NCI-H345 (cell line): ENCODE results near the gene CLIC3.

Experiments
- DNase-seq: peaks from one replicate; lab custom pipeline; 2025; lab: John Stamatoyannopoulos, UW

The CLIC3 gene

DNA sequence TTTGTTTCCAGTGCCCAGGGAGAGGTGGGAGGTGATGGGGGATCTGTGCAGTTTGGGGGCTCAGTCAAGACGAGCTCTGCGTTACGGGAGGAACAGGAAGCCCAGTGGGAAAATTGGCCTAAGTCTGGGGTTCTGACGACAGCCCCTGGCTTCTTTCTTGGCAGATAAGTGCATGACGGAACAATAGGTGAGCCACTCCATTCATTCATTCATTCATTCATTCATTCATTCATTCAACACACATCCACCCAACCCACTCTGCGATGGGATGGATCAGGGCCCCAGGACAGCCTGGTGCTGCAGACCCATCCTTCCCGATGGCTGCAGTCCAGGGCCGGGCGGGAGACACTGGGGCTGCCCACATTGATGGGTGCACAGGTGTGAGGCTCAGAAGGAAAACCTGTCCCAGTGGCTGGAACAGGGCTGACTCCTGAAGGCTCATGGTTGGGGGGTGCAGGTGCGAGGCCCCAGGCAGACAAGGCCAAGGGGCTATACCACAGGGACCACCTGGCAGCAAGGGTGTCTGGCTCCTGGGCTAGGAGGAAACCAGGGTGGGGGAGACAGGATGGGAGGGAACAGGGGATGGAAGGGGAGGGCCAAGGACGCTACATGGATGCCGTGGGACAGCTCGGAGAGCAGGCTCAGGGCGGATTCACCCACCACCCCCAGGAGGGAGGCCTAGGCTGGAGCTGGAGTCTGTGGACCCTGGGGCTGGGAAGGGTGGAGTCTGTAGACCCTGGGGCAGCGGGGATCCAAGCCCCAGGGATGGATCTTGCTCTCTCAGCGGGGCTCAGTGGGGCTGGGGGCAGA lies 15.5 kb downstream of the CLIC3 start:
- no peak for DNase-seq

DNA sequence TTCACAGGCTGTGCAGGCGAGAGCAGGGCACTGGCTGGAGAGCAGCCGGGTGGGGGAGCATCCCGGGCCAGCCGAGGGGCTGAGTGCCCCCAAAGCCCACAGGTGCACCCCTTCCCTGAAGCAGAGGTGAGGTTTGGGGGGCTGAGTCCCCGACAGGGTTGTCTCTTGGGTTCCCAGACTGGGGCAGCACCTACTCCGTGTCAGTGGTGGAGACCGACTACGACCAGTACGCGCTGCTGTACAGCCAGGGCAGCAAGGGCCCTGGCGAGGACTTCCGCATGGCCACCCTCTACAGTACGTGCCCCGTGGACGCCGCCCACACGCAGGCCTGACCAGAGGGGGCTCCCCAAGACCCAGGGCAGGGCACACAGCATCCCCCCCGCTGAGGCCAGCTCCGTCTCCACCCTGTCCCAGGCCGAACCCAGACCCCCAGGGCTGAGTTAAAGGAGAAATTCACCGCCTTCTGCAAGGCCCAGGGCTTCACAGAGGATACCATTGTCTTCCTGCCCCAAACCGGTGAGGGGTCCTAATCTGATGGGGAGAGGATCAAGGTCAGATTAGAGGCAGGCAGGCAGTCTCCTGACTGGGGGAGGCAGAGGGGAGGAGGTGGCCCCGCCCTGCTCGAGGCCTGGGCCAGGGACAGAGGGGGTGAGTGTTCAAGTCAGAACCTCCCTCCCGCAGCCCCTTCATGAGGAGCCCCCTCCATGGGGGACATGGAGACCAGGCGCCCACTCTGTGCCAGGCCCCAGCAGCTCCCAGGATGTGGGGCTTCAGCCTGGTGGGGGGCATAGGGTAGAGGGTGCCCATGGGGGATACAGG lies 16.4 kb downstream of the CLIC3 start:
- no peak for DNase-seq

DNA sequence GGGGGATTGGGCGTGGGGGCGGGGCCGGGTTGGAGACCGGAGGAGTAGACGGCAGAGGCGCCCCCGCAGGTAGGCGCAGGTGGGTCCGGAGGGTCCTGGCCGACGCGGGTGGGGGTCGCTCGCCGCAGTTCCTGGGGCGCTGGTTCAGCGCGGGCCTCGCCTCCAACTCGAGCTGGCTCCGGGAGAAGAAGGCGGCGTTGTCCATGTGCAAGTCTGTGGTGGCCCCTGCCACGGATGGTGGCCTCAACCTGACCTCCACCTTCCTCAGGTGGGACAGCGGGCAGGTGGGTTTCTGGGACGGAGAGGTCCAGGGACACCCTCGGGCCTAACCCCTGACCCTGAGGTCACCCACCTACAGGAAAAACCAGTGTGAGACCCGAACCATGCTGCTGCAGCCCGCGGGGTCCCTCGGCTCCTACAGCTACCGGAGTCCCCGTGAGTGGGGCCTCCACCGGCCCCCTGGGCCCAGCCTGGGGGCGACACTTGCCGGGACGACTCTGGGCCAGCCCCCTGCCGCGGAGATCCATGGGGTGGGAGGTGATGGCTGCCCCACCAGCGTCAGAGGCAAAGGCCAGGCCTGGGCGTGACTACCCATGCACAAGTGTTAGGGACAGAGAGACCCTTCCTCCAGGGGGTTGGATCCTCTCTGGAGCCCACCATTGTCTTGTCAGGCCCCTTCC lies 17.4 kb downstream of the CLIC3 start:
- no peak for DNase-seq

DNA sequence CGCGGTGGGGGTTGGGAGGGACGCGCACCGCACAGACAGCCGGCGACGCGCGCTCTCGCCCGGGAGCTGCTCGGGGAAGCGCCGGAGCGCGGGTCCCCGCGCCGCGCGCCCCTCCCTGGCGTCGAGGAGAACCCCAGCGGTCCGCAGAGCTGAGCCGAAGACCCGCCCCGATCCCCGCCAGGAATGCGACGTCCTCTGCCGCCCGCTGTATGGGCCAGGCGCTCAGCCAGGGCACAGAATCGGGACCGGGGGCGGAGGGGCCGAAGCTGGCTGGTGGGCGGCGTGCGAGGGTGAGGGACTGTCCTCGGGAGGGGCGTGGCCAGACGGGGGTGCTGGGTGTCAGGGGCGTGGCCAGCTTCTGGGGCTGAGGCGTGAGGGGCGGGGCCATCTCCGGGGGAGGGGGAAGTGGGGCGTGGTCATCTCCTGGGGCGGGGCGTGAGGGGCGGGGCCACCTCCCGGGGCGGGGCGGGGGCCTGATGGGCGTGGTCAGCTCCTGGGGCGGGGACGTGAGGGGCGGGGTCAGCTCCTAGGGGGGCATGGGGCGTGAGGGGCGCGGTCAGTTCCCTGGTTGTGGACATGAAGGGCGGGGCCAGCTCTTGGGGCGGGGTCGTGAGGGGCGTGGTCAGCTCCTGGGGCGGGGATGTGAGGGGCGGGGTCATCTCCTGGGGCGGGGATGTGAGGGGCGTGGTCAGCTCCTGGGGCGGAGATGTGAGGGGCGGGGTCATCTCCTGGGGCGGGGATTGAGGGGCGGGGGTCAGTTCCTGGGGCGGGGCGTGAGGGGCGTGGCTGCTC lies 18.1 kb downstream of the CLIC3 start:
- peak; percentile 74 for DNase-seq

DNA sequence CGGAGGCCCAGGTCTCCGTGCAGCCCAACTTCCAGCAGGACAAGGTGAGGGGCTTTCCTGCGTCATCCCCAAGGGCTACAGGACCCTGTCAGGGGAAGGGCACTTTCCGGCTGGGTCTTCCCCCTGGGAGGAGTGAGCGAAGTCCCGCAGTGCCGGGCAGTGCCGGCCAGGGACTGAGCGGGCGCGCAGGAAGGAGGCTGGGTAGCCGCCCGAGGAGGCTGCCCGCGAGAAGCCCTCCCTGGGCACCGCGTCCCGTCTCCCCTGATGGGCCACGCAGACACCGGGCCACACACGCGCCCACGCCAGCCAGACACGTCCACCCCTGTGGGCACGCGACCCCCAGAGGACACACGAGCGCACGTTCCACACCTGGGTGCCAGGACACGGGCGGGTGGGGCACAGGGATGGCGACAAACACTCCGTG lies 18.7 kb downstream of the CLIC3 start:
- no peak for DNase-seq

DNA sequence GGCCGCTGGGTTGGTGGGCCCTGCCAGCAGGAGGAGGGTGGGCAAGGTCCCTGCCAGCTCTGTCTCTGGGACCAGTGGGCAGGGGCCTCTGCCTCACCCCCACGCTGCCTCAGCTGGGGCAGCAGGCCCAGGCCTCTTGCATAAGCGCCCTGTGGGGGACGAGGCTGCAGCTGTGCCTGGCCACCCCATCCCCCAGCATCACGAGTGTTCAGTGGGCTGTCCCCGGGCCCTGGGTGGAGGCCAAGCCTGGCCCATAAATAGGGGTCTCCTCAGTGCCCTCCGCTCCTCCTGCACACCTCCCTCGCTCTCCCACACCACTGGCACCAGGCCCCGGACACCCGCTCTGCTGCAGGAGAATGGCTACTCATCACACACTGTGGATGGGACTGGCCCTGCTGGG lies 19.1 kb downstream of the CLIC3 start, which contains the start of gene PTGDS:
Gene PTGDS, plus strand, starts transcription at position 282 of the 400 bp plus-strand sequence. Its CDS starts 75 bp downstream, at position 357.
- no peak for DNase-seq

DNA sequence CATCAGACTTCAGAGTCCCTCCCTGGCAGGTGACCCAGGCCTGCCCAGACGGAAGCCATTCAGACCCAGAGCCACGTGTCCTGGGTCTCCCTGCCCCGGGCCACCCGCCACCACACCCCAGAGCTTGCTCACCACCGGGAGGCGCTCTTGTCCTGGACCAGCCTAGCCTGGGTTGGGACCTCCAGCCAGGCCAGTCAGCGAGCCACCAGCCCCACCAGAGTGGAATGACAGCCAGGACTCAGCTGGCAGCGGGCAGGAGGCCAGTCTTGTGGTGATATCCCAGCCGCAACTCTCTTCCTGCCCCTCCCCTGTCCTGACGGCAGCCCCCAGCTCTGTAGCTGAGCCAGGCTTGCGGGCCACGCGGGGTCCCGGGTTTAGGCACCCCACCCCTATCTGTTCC lies 20.7 kb downstream of the CLIC3 start:
- DNase-seq: no peak

DNA sequence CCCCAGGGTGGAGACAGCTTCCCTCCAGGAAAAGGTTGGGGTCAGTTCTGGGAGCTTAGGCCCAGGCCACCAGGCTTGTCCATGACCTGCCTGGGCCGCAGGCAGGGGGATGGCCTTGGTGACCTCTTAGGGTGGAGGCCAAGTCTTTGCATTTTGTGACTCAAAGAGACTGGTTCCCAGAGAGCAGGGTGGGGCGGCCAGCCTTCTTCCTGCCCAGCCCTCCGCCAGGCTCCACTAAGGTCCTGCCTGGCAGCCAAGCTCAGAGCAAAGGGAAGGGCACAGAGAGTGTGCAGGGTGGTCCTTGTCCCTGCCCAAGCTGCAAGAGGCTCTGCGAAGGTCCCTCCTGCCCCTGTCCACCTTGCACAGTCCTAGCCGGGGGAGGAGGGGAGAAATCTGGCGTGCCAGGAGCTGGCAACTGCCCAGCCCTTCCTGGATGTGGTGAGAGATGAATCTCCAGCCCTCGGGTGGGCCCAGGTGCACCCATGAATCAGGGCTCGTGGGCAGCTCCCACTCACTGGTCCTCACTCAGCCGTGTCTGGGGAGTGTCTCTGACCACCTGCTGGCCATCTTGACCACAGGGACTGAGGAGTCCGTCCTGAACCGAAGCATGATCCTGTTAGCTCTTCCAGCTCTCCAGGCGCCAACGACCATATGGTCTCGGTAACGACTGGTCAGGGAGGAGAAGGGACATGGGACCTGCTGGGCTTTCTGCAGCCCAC lies 21.4 kb downstream of the CLIC3 start:
- no peak for DNase-seq

DNA sequence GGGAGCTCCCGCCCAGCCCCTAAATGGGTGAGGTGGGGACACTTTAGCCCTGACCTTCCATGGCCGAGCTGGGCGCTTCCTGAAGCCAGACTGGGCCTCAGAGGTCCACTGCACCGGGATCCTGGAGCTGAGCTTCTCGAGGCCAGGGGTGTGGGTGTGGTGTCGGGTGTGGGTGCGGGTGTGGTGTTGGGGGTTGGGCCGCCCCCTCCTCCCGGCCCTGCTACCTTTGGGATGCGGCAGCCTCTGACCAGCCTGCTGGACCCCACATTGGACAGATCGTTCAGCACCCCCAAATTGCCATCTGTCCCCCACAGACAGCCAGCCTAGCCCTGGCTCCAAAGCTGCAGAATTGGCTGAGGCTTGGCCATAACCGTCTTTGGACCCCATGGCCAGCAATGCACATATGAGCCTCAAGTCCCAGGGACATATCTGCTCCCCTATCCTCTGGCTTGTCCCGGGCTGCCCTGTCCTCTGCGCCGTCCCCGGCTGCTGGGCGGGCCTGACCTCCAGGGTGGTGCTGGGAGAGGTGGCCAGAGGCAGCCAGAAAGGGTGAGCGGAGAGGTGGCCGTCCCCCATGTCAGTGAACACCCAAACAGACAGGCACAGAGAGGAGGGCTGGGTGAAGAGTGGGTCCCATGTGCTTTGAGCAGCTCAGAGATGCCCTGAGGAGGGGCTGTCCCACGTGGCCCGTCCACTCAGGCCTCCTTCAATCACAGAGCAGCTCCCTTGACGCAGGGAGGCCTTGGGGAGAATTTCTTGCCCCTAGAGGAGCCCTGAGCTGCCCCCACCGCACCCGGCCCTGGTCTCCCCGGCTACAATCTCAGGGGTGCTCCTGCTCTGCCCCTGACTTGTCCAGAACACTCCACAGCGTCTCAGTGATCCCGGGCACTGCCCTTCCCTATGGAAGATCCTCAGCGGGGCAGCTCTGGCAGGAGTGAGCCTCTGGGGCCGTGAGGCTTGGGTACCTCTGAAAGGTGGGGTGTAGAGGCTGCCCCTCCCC lies 22.4 kb downstream of the CLIC3 start:
- no peak for DNase-seq

DNA sequence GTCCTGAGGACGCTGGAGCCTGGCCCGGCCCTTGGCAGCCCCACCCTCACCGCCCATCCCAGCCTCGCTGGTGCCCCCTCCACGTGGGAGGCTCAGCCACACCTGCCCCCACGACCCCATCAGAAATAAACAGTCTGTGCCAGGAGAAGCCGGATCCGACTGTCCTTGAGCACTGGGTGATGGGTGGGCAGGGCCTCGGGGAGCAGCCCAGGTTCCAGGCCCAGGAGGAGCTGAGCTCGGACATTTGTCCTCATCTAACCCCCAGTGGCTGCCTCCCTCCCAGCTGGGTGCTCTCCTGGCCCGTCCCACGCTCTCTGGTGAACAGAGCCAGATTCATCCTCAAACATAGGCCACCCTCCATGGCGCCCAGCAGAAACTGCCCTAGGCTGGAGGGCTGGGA lies 23.6 kb downstream of the CLIC3 start:
- DNase-seq: no peak

DNA sequence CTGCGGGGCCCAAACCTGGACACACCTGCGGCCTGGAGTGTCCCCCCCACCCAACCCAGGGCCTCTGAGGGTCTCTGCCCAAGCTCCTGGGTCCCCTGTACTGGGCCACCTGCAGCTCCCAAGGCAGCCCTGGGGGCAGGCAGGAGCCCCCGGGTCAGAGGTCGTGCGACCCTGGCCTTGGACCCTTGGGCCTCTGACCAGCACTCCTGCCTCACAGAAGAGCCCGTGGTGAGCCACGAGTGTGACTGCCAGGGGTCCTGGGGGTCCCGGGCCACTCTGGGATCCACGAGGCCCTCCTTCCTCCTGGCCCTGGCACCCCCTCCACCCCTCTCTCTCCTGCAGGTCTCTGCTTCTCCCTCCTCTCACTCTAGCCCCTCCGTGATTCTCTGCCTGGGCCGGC lies 24.0 kb downstream of the CLIC3 start:
- DNase-seq: no peak

DNA sequence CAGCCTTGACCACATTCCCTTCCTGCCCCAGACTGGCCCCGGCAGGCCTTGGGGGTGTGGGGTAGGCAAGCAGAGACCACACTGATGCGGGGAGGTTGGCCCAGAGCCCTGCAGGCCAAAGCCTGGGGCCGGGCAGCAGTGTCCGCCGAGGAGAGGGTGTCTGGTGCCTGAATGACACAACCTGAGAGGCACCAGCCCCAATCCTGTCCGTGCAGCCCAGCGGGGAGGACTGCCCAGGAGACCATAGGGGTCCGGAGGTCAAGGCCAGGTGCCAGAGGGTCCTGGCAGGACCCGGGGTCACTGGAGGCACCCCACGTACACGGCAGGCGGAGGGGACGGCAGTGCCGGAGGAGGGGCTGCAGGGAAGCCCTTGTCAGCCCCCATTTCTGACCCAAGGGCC lies 24.6 kb downstream of the CLIC3 start:
- DNase-seq: no peak

DNA sequence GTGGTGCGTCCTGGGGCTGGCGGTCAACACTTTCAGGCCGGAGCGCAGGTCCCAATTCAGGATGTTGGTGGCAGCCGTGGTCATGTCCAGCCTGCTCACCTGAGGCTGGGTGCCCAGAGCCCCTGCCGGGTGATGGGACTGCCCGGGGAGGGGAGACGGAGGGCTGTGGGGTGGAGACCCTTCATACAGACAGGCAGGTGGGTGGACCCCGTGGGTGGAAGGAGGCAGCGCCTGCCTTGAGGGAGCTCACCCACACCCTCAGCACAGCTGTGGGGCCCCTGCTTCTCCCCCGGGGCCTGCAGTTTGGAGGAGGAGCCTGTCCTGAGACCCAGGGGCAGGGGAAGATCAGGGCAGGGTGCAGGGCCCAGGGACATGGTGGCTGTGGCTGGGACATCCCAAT lies 26.0 kb downstream of the CLIC3 start:
- no peak for DNase-seq

DNA sequence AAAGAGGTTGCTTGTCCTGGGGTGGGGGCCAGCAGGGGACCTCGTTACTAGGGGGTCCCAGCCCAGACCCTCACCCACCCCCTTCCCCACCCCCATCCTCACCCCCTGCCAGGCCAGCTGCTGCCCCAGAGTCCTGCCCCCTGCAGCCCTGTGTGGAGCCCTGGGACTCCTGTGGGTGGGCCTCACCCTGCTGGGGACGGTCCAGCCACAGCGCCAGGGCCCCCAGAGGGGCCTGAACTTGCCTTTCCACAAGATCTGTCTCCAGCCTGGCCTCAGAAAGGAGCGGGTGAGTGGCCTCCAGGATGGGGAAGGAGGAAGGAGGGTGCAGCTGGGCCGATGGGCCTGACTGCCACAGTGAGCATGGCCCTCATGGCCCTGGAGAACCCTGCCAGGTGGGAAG lies 26.6 kb downstream of the CLIC3 start:
- no peak for DNase-seq

DNA sequence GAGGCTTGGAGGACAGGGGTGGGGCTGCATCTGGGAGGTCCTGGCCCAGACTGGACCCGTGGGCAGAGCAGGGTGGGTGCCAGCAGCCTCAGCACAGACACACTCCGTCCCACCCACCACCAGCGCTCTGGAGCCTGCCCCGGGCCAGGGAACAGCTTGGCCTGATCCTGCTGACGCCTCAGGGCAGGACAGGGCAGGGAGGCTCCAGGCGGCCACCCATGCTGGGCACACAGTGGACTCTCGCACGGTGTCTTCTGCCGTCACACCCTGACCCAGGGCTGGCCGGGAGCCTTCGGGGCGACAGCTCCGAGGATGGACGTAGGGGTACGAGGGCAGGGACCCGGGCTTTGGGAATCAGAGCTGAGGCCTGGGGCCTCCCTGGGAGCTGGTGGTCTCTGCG lies 27.2 kb downstream of the CLIC3 start:
- no peak for DNase-seq

DNA sequence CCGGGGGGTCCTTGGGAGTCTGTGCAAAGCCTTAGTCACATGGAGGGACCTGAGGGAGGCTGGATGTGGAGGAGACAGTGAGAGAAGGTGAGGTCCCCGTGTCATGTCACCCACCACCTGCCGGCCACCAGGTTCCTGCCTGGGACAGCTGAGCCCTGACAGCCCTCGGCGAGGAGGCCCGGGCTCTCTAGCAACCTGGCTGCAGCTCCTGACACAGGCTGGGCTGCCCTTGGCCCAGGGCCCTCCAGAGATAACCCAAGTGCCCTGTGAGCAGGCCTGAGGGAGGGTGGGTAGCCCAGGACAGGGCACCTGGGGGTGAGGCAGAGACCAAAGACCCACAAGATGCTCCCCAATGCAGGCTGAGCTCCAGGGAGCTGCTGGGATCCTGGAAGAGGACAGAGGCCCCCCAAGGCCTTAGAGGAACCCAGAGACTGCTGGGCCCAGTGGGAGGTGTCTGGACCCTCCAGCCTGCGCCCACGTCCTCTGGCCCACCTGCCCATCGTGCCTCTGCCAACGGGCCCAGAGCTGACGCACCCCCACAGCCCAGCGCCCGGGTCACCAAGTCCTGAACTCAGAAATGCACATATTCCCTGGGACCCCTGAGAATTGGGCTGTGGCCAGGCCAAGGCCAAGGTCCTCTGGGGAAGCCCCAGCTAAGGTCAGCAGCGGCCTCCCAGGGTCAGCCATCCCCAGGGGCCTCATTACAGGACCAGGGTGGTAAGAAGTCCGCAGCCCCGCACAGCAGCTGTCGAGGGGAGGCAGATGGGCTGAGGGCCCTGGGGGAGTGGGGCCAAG lies 27.8 kb downstream of the CLIC3 start:
- DNase-seq: no peak

DNA sequence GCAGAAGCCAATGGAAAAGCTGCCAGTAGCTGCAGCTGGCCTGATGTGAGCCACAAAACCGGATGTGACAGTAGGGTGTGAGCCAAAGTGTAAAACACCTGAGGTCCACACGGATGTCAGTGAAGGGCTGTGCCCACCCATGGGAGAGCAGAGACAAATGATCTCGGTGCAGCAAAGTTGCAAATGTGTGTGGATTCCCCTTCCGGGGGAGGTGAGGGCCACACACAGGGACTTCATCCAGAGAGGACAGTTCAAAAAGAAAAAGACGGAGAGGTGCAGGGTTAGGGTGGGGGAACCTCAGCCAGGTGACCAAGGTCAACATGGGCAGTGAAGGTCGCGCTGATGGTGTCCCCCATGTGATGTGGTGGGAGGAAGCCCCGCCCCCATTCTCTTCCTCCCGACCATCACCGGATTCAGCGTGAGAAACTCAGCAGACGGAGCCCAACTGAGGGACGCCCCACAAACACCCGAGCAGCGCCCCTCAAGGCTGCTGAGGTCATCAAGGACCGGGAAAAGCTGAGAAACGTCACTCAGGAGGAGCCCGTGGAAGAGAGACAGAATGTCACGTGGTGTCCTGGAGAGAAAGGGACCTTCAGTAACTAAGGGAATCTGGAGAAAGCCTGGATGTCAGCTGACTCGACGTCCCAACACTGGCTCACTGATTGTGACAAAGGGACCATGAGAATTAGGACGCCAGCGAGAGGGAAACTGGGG lies 30.4 kb downstream of the CLIC3 start:
- DNase-seq: no peak

DNA sequence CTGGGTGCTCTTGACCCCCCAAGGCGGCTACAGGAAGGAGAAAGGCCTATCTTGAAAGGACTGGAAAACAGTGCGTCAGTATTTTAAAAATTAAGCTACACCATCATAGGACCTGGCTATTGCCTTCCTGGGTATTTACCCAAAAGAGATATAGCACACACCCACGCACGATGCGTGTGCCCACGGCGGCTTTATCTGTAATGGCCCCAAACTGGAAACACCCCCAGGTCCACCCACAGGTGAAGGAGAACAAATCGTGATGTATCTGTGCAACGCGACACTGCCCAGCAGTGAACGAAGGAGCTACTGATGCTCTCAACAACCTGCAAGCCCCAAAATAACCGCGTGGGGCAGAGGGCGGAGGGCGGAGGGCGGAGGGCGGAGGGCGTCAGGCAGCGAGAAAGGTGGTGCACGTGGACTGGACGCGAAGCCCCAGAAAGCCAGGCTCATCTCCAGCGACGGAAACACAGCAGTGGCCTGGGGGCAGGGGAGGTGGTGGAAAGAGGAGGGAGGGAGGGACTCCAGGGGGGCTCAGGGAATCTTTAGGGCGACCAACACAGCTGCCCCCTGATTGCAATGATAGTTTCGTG lies 31.4 kb downstream of the CLIC3 start:
- no peak for DNase-seq
